ENCODE data around the gene SOBP.

DNA sequence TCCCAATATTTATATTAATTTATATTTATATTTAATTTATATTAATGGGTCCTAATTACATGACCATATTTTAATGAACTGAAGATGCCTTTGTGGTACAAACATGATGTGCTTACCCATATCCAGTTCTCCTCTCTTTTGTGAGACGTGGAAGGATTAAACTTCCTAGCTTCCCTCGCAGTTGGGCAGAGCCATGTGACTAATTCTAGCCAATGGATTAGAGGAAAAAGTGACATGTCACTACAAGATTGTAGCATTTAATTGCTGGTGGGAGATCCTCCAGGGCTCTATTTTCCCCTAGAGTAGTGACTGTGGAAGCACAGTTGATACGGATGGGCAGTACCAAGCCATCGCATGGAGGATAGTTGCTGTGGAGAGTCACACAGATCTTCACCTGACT lies 4.8 kb upstream of the SOBP start:
- TF ChIP-seq, protein P1, sequence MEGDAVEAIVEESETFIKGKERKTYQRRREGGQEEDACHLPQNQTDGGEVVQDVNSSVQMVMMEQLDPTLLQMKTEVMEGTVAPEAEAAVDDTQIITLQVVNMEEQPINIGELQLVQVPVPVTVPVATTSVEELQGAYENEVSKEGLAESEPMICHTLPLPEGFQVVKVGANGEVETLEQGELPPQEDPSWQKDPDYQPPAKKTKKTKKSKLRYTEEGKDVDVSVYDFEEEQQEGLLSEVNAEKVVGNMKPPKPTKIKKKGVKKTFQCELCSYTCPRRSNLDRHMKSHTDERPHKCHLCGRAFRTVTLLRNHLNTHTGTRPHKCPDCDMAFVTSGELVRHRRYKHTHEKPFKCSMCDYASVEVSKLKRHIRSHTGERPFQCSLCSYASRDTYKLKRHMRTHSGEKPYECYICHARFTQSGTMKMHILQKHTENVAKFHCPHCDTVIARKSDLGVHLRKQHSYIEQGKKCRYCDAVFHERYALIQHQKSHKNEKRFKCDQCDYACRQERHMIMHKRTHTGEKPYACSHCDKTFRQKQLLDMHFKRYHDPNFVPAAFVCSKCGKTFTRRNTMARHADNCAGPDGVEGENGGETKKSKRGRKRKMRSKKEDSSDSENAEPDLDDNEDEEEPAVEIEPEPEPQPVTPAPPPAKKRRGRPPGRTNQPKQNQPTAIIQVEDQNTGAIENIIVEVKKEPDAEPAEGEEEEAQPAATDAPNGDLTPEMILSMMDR (IDR thresholded peaks at IDR 0.05): no peak
- no peak for TF ChIP-seq POLR2A (IDR thresholded peaks at IDR 0.05)

Measured in thyroid gland (tissue), 4 donors.